K562 (cell line): ENCODE data around the gene TLDC2. TPM values are rescaled to one million over a fixed set of nuclear protein-coding genes. Genes with fewer than 3 reads are reported as not detected.

Experiments used
- ATF6 ChIP-seq: sonication (generic); formaldehyde crosslinking; IDR thresholded peaks from 2 replicates; pipeline ENCODE4 v1.4.0; 2020; ENCODE audit warnings: mild to moderate bottlenecking, missing genetic modification reagents
- E2F1 ChIP-seq: sonication (generic); formaldehyde crosslinking; IDR thresholded peaks from 2 replicates; pipeline ENCODE4 v1.8.1; 2023; ENCODE audit warnings: mild to moderate bottlenecking, missing genetic modification reagents, moderate library complexity
- GABPB1 ChIP-seq: sonication (generic); formaldehyde crosslinking; IDR thresholded peaks from 2 replicates; pipeline ENCODE4 v1.8.0; 2022; ENCODE audit warnings: mild to moderate bottlenecking, missing genetic modification reagents
- IRF2 ChIP-seq: sonication (generic); formaldehyde crosslinking; IDR thresholded peaks from 2 replicates; pipeline ENCODE4 v1.8.1; 2022; ENCODE audit warnings: mild to moderate bottlenecking, missing genetic modification reagents
- MBD2 ChIP-seq: sonication (generic); IDR thresholded peaks from 2 replicates; pipeline ENCODE4 v1.6.1; 2016; ENCODE audit warnings: low read depth, borderline replicate concordance
- MYBL2 ChIP-seq, 2 experiments: fragments of 450-650 bp in 1 of 2; sonication (generic) in 1 of 2; formaldehyde crosslinking in 1 of 2; IDR thresholded peaks; 2 replicates each; pipeline versions ENCODE4 v1.6.1 to v1.8.1; 2017 to 2022; ENCODE audit warnings: borderline replicate concordance in 1 of 2, inconsistent platforms in 1 of 2, low read depth in 1 of 2, mild to moderate bottlenecking in 1 of 2, missing genetic modification reagents in 1 of 2, moderate library complexity in 1 of 2
- NFYB ChIP-seq: IDR thresholded peaks from 2 replicates; pipeline ENCODE4 v1.6.1; 2011; ENCODE audit warnings: mild to moderate bottlenecking, moderate library complexity; ENCODE audit not compliant: insufficient read length; ENCODE audit errors: extremely low read depth
- RCOR1 ChIP-seq, 2 experiments: IDR thresholded peaks; 2 replicates each; pipeline ENCODE4 v1.6.1; 2012; ENCODE audit warnings: low read depth in 2 of 2, low read length in 2 of 2, borderline replicate concordance in 1 of 2, improper control_type of control experiment in 1 of 2
- ZNF695 ChIP-seq: fragments of 450-650 bp; formaldehyde crosslinking; IDR thresholded peaks from 2 replicates; pipeline ENCODE4 v1.4.0; 2020; ENCODE audit warnings: mild to moderate bottlenecking, moderate library complexity
- polyA plus RNA-seq, 8 experiments: library from polyadenylated mRNA; depleted of rRNA in 4 of 8; stranded (reverse) in 5 of 8; unstranded in 3 of 8; fragments of >200 nt; fragmentation: Nextera tagmentation in 2 of 8; fragmentation: Illumina TruSeq in 1 of 8; extraction: Ambion mirVana in 2 of 8; extraction: Trizol in 1 of 8; gene quantifications; 2 replicates each; pipeline versions ENCODE4 v1.2.1 to v1.2.3, GENCODE V29; 2011 to 2014; ENCODE audit warnings: inconsistent platforms in 1 of 8, missing spikeins in 1 of 8
- total RNA-seq, 7 experiments: library from RNA; depleted of rRNA in 6 of 7; stranded (reverse); fragments of >200 nt in 6 of 7; fragmentation: Illumina TruSeq in 2 of 7; extraction: Trizol in 2 of 7; gene quantifications; 2 replicates each; pipeline versions ENCODE4 v1.2.1 to v1.2.3, GENCODE V29; 2011 to 2021; ENCODE audit warnings: low replicate concordance in 1 of 7
- TF ChIP-seq, protein P1 (sequence below), 2 experiments: IDR thresholded peaks in 1 of 2; conservative IDR thresholded peaks in 1 of 2; 2 replicates each; pipeline ENCODE4 v1.6.1; 2016; ENCODE audit warnings: low read depth in 2 of 2, mild to moderate bottlenecking in 1 of 2, missing compliant biosample characterization in 1 of 2, missing genetic modification characterization in 1 of 2, moderate library complexity in 1 of 2
- TF ChIP-seq, protein P2 (sequence below): fragments of 200-400 bp; formaldehyde crosslinking; IDR thresholded peaks from 2 replicates; pipeline ENCODE4 v1.6.1; 2017; ENCODE audit warnings: mild to moderate bottlenecking, low read depth, low read length, moderate library complexity
- TF ChIP-seq, protein P3 (sequence below): fragments of 450-650 bp; IDR thresholded peaks from 2 replicates; pipeline ENCODE4 v1.6.1; 2016
- TF ChIP-seq, protein P4 (sequence below): fragments of 450-650 bp; conservative IDR thresholded peaks from 2 replicates; pipeline ENCODE4 v1.6.1; 2016; ENCODE audit warnings: missing genetic modification characterization, low read depth, mild to moderate bottlenecking, control low read depth, missing compliant biosample characterization

TLDC2 gene
- total and polyA plus RNA-seq, 9 of the 15 experiments (the other 6 are each of a cell fraction or from before 2014, with no cell fraction given) = not detected

DNA sequence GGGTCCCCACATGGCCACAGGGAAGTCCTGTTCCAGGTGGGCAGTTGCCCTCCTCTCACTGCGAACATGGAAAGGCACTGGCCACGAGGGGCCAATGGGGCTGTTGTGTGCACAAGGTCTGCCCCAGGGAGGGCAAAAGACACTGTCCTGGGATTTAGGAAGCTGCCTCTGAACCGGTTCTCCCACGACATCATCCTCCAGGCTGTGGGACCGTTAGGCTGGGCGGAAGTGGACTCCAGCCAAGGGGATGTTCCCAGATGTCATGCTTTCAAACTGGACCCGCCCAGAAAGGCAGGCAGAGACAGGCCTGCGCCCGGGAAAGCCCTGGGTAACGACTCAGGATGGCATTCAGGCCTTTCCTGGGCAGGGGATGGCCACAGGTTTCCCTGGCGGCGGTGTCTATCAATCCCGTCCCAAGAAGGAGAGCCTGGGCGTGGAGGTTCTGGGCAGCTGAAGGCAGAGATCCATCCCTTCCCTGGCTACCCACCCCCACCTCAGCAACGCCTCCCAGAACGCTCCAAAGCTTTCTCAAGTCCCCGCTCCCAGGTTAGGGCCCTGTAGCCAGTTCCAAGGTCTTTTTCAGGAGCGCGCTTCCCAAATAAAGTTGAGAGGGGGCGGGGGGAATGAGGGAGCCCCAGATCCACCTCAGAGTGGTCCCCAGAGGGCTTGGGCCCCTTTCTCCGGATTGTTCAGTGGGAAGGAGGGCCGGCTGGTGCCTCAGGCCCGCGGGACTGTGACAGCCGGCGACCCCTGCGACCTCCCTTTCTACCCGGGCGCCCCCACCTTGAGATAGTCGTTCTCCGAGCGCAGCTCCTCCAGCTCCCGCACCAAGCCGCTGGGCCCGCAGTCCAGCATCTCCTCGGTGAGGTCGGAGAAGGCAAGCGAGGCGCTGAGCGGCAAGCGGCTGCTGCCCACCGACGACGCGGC lies 13.8 kb upstream of the TLDC2 start (continued):
- TF ChIP-seq, protein P1, sequence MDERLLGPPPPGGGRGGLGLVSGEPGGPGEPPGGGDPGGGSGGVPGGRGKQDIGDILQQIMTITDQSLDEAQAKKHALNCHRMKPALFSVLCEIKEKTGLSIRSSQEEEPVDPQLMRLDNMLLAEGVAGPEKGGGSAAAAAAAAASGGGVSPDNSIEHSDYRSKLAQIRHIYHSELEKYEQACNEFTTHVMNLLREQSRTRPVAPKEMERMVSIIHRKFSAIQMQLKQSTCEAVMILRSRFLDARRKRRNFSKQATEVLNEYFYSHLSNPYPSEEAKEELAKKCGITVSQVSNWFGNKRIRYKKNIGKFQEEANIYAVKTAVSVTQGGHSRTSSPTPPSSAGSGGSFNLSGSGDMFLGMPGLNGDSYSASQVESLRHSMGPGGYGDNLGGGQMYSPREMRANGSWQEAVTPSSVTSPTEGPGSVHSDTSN (CRISPR knock-in tag; IDR thresholded peaks at IDR 0.05; ENCODE audit: low read depth) = no peak
- TF ChIP-seq, protein P1 (tag; conservative IDR thresholded peaks at IDR 0.05; ENCODE audit: low read depth) = no peak
- TF ChIP-seq ZNF695 (CRISPR knock-in tag) (no peak), ATF6 (CRISPR knock-in tag) (no peak), MBD2 (no peak), IRF2 (CRISPR knock-in tag) (no peak), MYBL2 (IDR thresholded peaks at IDR 0.05; ENCODE audit: low read depth) (peak; percentile 87), MYBL2 (CRISPR knock-in tag; IDR thresholded peaks at IDR 0.05; ENCODE audit: borderline replicate concordance) (no peak), RCOR1 (IDR thresholded peaks at IDR 0.05; ENCODE audit: borderline replicate concordance in 1 of 2, low read depth in 2 of 2, low read length in 2 of 2) (peak in 1 of 2 experiments; percentile 70; a peak in 2 of 4 replicates), NFYB (no peak), E2F1 (CRISPR knock-in tag) (no peak), GABPB1 (CRISPR knock-in tag) (peak; percentile 41; the same call in 1 of the 2 replicates)
- TF ChIP-seq, protein P2, sequence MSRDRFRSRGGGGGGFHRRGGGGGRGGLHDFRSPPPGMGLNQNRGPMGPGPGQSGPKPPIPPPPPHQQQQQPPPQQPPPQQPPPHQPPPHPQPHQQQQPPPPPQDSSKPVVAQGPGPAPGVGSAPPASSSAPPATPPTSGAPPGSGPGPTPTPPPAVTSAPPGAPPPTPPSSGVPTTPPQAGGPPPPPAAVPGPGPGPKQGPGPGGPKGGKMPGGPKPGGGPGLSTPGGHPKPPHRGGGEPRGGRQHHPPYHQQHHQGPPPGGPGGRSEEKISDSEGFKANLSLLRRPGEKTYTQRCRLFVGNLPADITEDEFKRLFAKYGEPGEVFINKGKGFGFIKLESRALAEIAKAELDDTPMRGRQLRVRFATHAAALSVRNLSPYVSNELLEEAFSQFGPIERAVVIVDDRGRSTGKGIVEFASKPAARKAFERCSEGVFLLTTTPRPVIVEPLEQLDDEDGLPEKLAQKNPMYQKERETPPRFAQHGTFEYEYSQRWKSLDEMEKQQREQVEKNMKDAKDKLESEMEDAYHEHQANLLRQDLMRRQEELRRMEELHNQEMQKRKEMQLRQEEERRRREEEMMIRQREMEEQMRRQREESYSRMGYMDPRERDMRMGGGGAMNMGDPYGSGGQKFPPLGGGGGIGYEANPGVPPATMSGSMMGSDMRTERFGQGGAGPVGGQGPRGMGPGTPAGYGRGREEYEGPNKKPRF = no peak
- TF ChIP-seq, protein P3, sequence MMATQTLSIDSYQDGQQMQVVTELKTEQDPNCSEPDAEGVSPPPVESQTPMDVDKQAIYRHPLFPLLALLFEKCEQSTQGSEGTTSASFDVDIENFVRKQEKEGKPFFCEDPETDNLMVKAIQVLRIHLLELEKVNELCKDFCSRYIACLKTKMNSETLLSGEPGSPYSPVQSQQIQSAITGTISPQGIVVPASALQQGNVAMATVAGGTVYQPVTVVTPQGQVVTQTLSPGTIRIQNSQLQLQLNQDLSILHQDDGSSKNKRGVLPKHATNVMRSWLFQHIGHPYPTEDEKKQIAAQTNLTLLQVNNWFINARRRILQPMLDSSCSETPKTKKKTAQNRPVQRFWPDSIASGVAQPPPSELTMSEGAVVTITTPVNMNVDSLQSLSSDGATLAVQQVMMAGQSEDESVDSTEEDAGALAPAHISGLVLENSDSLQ = peak; percentile 53; the same call in 1 of the 2 replicates
- TF ChIP-seq, protein P4, sequence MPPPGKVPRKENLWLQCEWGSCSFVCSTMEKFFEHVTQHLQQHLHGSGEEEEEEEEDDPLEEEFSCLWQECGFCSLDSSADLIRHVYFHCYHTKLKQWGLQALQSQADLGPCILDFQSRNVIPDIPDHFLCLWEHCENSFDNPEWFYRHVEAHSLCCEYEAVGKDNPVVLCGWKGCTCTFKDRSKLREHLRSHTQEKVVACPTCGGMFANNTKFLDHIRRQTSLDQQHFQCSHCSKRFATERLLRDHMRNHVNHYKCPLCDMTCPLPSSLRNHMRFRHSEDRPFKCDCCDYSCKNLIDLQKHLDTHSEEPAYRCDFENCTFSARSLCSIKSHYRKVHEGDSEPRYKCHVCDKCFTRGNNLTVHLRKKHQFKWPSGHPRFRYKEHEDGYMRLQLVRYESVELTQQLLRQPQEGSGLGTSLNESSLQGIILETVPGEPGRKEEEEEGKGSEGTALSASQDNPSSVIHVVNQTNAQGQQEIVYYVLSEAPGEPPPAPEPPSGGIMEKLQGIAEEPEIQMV (tag) = no peak
